Endothelial cell (in vitro differentiated cells): ENCODE data around the gene CDH3. TPM values are rescaled to one million over a fixed set of nuclear protein-coding genes. Genes with fewer than 3 reads are reported as not detected.
A peak's percentile ranks its signal among the peaks of the same experiment; 100 is the strongest.

Experiments
- DNase-seq: peaks from one replicate; pipeline ENCODE4 v3.0.0; 2021; ENCODE audit warnings: low spot score
- H3K27ac Mint-ChIP-seq: one replicate; pipeline ENCODE4 v1.8.0; 2021; ENCODE audit warnings: mixed read lengths, inconsistent platforms; ENCODE audit not compliant: unreplicated experiment
- H3K27me3 Mint-ChIP-seq: one replicate; pipeline ENCODE4 v1.8.0; 2021; ENCODE audit warnings: mild to moderate bottlenecking, moderate library complexity, mixed read lengths, inconsistent platforms; ENCODE audit not compliant: unreplicated experiment
- H3K36me3 Mint-ChIP-seq: one replicate; pipeline ENCODE4 v1.8.0; 2021; ENCODE audit warnings: mild to moderate bottlenecking, low read depth, mixed read lengths, inconsistent platforms; ENCODE audit not compliant: unreplicated experiment
- H3K4me1 Mint-ChIP-seq: one replicate; pipeline ENCODE4 v1.8.0; 2021; ENCODE audit warnings: mild to moderate bottlenecking, mixed read lengths, inconsistent platforms; ENCODE audit not compliant: unreplicated experiment
- H3K4me3 Mint-ChIP-seq: one replicate; pipeline ENCODE4 v1.8.0; 2021; ENCODE audit warnings: mild to moderate bottlenecking, mixed read lengths, inconsistent platforms; ENCODE audit not compliant: unreplicated experiment
- H3K9me3 Mint-ChIP-seq: one replicate; pipeline ENCODE4 v1.8.0; 2021; ENCODE audit warnings: mixed read lengths, inconsistent platforms; ENCODE audit not compliant: unreplicated experiment
- CTCF ChIP-seq: fragments of 200-600 bp; sonication (generic); IDR thresholded peaks from one replicate; pipeline ENCODE4 v1.5.0; 2021; ENCODE audit warnings: antibody characterized with exemption; ENCODE audit not compliant: unreplicated experiment
- total RNA-seq: library from RNA; stranded (reverse); fragmentation: NEBNext Ultra II Directional; extraction: Animal tissue kit (Norgen Biotek cat#: 25700); gene quantifications from one replicate; pipeline ENCODE4 v1.2.1, GENCODE V29; 2021; ENCODE audit not compliant: unreplicated experiment

Gene CDH3
- total RNA-seq, 1 donor from 2014 or later, result 3.2 TPM

DNA sequence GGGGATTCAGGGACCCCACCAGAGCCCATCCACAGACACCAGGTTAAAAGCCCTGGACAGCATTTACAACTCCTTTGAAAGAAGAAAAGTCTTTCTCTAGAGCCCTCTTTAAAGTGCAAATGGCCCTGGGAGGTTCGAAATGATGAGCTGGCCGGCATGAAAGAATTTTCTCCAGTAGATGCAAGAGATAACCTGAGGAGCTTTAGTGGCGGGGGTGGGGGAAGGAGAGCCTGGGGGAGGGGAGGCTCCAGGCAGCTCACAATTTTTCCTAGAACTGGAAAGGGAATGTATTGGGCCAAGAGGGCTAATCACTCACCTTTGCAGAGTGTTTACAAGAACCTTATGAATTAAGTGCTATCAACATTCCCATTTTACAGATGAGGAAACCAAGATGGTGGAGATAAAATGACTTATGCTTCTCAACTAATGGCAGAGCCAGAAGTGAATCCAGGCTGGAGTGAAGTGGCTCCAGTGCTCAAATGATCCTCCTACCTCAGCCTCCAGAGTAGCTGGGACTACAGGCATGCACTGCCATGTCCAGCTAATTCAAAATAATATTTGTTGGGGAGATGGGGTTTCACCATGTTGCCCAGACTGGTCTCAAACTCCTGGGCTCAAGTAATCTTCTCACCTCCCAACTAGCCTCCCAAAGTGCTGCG lies 87.8 kb downstream of the CDH3 start:
- peaks cover 3% of the 10 kb centered on the region for H3K27me3 Mint-ChIP-seq
- H3K4me3 Mint-ChIP-seq, result no peak overlapping the region
- H3K9me3 Mint-ChIP-seq, result no peaks in the 10 kb centered on the region
- no peaks in the 10 kb centered on the region for H3K36me3 Mint-ChIP-seq
- no peak for TF ChIP-seq CTCF
- peaks cover 5% of the 10 kb centered on the region for H3K4me1 Mint-ChIP-seq
- H3K27ac Mint-ChIP-seq, result no peak overlapping the region
- DNase-seq, result no peak

DNA sequence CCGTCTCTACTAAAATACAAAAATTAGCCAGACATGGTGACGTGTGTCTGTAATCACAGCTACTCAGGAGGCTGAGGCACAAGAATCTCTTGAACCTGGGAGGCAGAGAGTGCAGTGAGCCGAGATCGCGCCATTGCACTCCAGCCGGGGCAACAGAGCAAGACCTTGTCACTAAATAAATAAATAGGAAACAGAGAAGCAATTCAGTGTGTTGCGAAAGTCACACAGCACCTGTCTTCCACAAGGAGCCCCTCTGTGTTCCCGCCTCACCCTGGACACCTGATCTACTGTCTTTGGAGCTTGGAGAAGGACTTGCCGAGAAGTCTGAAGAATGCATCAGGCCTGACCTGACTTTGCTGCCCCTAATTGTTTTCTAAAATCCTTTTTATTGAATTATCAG lies 88.5 kb downstream of the CDH3 start:
- H3K27ac Mint-ChIP-seq, result no peak overlapping the region
- no peak for DNase-seq
- H3K27me3 Mint-ChIP-seq, result peaks cover 5% of the 10 kb centered on the region
- peaks cover 5% of the 10 kb centered on the region for H3K4me1 Mint-ChIP-seq
- H3K4me3 Mint-ChIP-seq, result no peak overlapping the region
- TF ChIP-seq CTCF, result no peak
- no peaks in the 10 kb centered on the region for H3K9me3 Mint-ChIP-seq
- no peaks in the 10 kb centered on the region for H3K36me3 Mint-ChIP-seq

DNA sequence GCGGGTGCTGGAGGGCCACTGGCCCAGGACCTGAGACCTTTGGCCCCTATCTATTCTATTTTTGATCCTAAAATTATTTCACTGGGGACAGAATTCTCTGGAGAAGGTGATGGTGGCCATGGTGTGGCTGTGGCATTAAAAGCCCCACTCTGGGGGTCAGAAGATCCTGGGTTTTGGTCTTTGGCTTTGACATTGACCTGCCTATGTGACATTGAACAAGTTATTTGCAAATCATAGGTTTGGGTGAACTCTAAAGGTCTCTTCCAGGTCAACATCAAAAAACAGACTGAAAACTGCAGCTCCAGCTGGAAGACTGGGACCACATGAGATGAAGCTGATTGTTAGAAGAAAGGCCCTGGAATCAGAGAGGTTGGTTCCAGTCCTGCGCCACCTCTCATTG lies 89.7 kb downstream of the CDH3 start:
- H3K4me1 Mint-ChIP-seq, result peaks cover 5% of the 10 kb centered on the region
- H3K36me3 Mint-ChIP-seq, result no peaks in the 10 kb centered on the region
- H3K4me3 Mint-ChIP-seq, result no peak overlapping the region
- TF ChIP-seq CTCF, result no peak
- DNase-seq, result no peak
- no peaks in the 10 kb centered on the region for H3K9me3 Mint-ChIP-seq
- H3K27ac Mint-ChIP-seq, result no peak overlapping the region
- peaks cover 5% of the 10 kb centered on the region for H3K27me3 Mint-ChIP-seq

DNA sequence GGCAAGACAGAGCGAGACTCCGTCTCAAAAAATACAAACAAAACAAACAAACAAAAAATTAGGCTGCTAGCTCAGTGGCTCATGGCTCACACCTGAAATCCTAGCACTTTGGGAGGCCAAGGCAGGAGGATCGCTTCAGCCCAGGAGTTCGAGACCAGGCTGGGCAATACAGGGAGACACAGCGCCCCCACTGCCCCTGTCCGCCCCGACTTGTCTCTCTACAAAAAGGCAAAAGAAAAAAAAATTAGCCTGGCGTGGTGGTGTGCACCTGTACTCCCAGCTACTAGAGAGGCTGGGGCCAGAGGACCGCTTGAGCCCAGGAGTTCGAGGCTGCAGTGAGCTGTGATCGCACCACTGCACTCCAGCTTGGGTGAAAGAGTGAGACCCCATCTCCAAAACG lies 91.5 kb downstream of the CDH3 start:
- H3K4me1 Mint-ChIP-seq, result peaks cover 5% of the 10 kb centered on the region
- DNase-seq, result no peak
- no peaks in the 10 kb centered on the region for H3K36me3 Mint-ChIP-seq
- TF ChIP-seq CTCF, result no peak
- H3K9me3 Mint-ChIP-seq, result no peaks in the 10 kb centered on the region
- H3K4me3 Mint-ChIP-seq, result peak overlapping the region; percentile 85
- H3K27ac Mint-ChIP-seq, result no peak overlapping the region
- peaks cover 5% of the 10 kb centered on the region for H3K27me3 Mint-ChIP-seq

GRCh38 chr16:68737046-68737729 lies 92.1 kb downstream of the CDH3 start, which contains the start of gene CDH1:
Gene CDH1 (plus strand): TSS chr16:68737292. CDS start chr16:68737416, 124 bp downstream.
- Mint-ChIP-seq H3K9me3 (no peaks in the 10 kb centered on the region), H3K36me3 (no peaks in the 10 kb centered on the region), H3K4me3 (peak within 1 kb of the TSS; percentile 88), H3K4me1 (peaks cover 5% of the 10 kb centered on the region), H3K27me3 (peaks cover 7% of the 10 kb centered on the region), H3K27ac (peak within 1 kb of the TSS; percentile 52)
- no peak for TF ChIP-seq CTCF
- DNase-seq, result peak; percentile 31
